HepG2 (cell line): Measurements from ENCODE around the gene TMEM39B. TPM values are rescaled to one million over a fixed set of nuclear protein-coding genes. Genes with fewer than 3 reads are reported as not detected.
"Not testable (repeated sequence)": the region's sequence is repeated elsewhere in the genome, so short reads cannot be mapped to it uniquely, and the experiment has no call there.

Experiments
- ATAC-seq: fragments of 200-7000 bp; cut with Tn5 transposase; 3 replicates; pipeline ENCODE4 v1.9.1; 2020; ENCODE audit warnings: mild to moderate bottlenecking, moderate library complexity
- BruUV-seq: library from RNA; stranded (reverse); fragments of 400-500 nt; replicated peaks from 2 replicates; lab custom pipeline; 2021; lab: Mats Ljungman, UMichigan
- CTCF ChIA-PET: fragments of 300-600 bp; formaldehyde crosslinking; extraction: SDS; loops from one replicate; lab custom pipeline; 2021; ENCODE audit warnings: low total read pairs, inconsistent platforms, low intra/inter-chr PET ratio; lab: Yijun Ruan, JAX
- POLR2A ChIA-PET: fragments of 350-600 bp; sonication (Branson Sonifier 250); formaldehyde crosslinking; loops from one replicate; lab custom pipeline; 2020; ENCODE audit warnings: antibody characterized with exemption, inconsistent platforms; lab: Yijun Ruan, JAX
- DNase-seq: peaks from one replicate; pipeline ENCODE4 v3.0.0-alpha.2; 2015; ENCODE audit warnings: low spot score
- FAIRE-seq: peaks from 3 replicates; lab custom pipeline; 2011; peaks lifted over from hg19 to GRCh38; lab: Jason Lieb, UNC
- H2AFZ ChIP-seq: one replicate; pipeline ENCODE4 v1.6.1; 2011; ENCODE audit warnings: low read length, inconsistent platforms
- H3K27ac ChIP-seq: fragments of 300-600 bp; 3 replicates; pipeline ENCODE4 v1.8.0; 2011; ENCODE audit warnings: mixed run types, mild to moderate bottlenecking, mixed read lengths, low read length, inconsistent platforms; ENCODE audit not compliant: insufficient read depth; ENCODE audit errors: extremely low read length
- H3K27me3 ChIP-seq, 2 experiments: fragments of 200-600 bp in 1 of 2; 2 replicates in 1 of 2; 3 replicates in 1 of 2; pipeline versions ENCODE4 v1.6.0 to v1.8.0; 2011; ENCODE audit warnings: low read length in 2 of 2, mild to moderate bottlenecking in 2 of 2, moderate library complexity in 2 of 2, inconsistent platforms in 1 of 2; ENCODE audit not compliant: insufficient read depth in 2 of 2, control insufficient read depth in 1 of 2
- H3K36me3 ChIP-seq, 2 experiments: fragments of 200-600 bp in 1 of 2; replicated peaks in 1 of 2; 2 replicates in 1 of 2; 3 replicates in 1 of 2; pipeline versions ENCODE4 v1.5.1 to v1.8.0; 2011; ENCODE audit warnings: low read length in 2 of 2, inconsistent platforms in 1 of 2; ENCODE audit not compliant: insufficient read depth in 2 of 2, control insufficient read depth in 1 of 2
- H3K4me1 ChIP-seq: 2 replicates; pipeline ENCODE4 v1.5.1; 2012; ENCODE audit warnings: low read length, inconsistent platforms; ENCODE audit not compliant: insufficient read depth
- H3K4me2 ChIP-seq: 2 replicates; pipeline ENCODE4 v1.6.0; 2011; ENCODE audit warnings: low read depth, low read length, inconsistent platforms
- H3K4me3 ChIP-seq, 3 experiments: fragments of 200-600 bp in 1 of 3; sonication (generic), shearing (Covaris generic) in 1 of 3; replicated peaks in 1 of 3; 2 replicates each; pipeline ENCODE4 v1.5.1; 2011 to 2016; ENCODE audit warnings: low read length in 3 of 3, inconsistent platforms in 2 of 3, low read depth in 2 of 3, mild to moderate bottlenecking in 2 of 3, control low read depth in 1 of 3, mixed read lengths in 1 of 3; ENCODE audit not compliant: insufficient read depth in 1 of 3
- H3K79me2 ChIP-seq: one replicate; pipeline ENCODE4 v1.6.1; 2011; ENCODE audit warnings: low read length, inconsistent platforms; ENCODE audit not compliant: insufficient read depth
- H3K9ac ChIP-seq: 2 replicates; pipeline ENCODE4 v1.6.0; 2011; ENCODE audit warnings: mild to moderate bottlenecking, low read depth, low read length, inconsistent platforms; ENCODE audit not compliant: insufficient read depth
- H3K9me3 ChIP-seq: 2 replicates; pipeline ENCODE4 v1.5.1; 2012; ENCODE audit warnings: mild to moderate bottlenecking, low read length
- H4K20me1 ChIP-seq: 2 replicates; pipeline ENCODE4 v1.6.0; 2011; ENCODE audit warnings: inconsistent platforms, mild to moderate bottlenecking, low read length, moderate library complexity; ENCODE audit not compliant: insufficient read depth
- GLI4 ChIP-seq: sonication (generic); formaldehyde crosslinking; IDR thresholded peaks from 2 replicates; pipeline ENCODE4 v1.5.1; 2020; ENCODE audit warnings: missing genetic modification reagents, mild to moderate bottlenecking, moderate library complexity, borderline replicate concordance
- HOXA7 ChIP-seq: sonication (generic); formaldehyde crosslinking; IDR thresholded peaks from 2 replicates; pipeline ENCODE4 v1.8.1; 2022; ENCODE audit warnings: mild to moderate bottlenecking, missing genetic modification reagents, moderate library complexity
- RAD51 ChIP-seq: fragments of 450-650 bp; IDR thresholded peaks from 2 replicates; pipeline ENCODE4 v1.6.1; 2016; ENCODE audit warnings: borderline replicate concordance
- ZBTB34 ChIP-seq: sonication (generic); formaldehyde crosslinking; IDR thresholded peaks from 2 replicates; pipeline ENCODE4 v1.8.0; 2022; ENCODE audit warnings: mild to moderate bottlenecking, missing genetic modification reagents
- ZNF367 ChIP-seq: sonication (generic); formaldehyde crosslinking; IDR thresholded peaks from 2 replicates; pipeline ENCODE4 v1.4.0; 2020; ENCODE audit warnings: missing genetic modification reagents, borderline replicate concordance
- ZNF558 ChIP-seq: sonication (generic); formaldehyde crosslinking; IDR thresholded peaks from 2 replicates; pipeline ENCODE4 v1.9.0; 2022; ENCODE audit warnings: mild to moderate bottlenecking, missing genetic modification reagents, borderline replicate concordance
- ZNF644 ChIP-seq: IDR thresholded peaks from 2 replicates; pipeline ENCODE4 v1.6.1; 2016; ENCODE audit warnings: low read depth
- WGBS: methylation state at CpG from one replicate; pipeline ENCODE4 v1.1.6; 2017; ENCODE audit warnings: low lambda C conversion rate; 5-methylcytosine and 5-hydroxymethylcytosine counted together
- in situ Hi-C: cut with HindIII; loops from 2 replicates; pipeline ENCODE4 v1.10.0; 2017; ENCODE audit warnings: low pct_unique_long_range_greater_than_20kb; ENCODE audit not compliant: extremely low pct_ligation_motif_present
- intact Hi-C: fragments of 100-400 bp; cut with micrococcal nuclease; formaldehyde crosslinking; loops from one replicate; pipeline ENCODE4 v1.10.0; 2022; ENCODE audit not compliant: unreplicated experiment
- polyA plus RNA-seq, 8 experiments: library from polyadenylated mRNA; depleted of rRNA in 3 of 8; stranded (reverse) in 7 of 8; unstranded in 1 of 8; fragments of >200 nt; fragmentation: Illumina TruSeq in 4 of 8; extraction: Trizol in 4 of 8; gene quantifications; 2 replicates each; pipeline versions ENCODE4 v1.2.1 to v1.2.3, GENCODE V29; 2011 to 2016; ENCODE audit warnings: low read depth in 4 of 8, missing spikeins in 1 of 8, mixed read lengths in 1 of 8; ENCODE audit not compliant: insufficient read depth in 1 of 8
- total RNA-seq, 5 experiments: library from RNA; depleted of rRNA; stranded (reverse); fragments of >200 nt; fragmentation: Illumina TruSeq; extraction: Trizol; gene quantifications; 2 replicates each; pipeline ENCODE4 v1.2.3, GENCODE V29; 2016; ENCODE audit warnings: low read depth in 1 of 5

Gene TMEM39B
- total and polyA plus RNA-seq, 2 of the 13 experiments (the other 11 are each of a cell fraction or from before 2014, with no cell fraction given): 4.9 to 10.4 TPM

- Histone ChIP-seq H3K4me2 (no peak overlapping the region), H3K27ac (no peak overlapping the region), H3K9me3 (no peaks in the 10 kb centered on the region), H3K36me3 (peaks cover 0 to 1% of the 10 kb centered on the region in 2 experiments; a peak in 1 of 5 replicates), H3K9ac (no peak overlapping the region), H3K27me3 (no peaks in the 10 kb centered on the region), H3K4me3 (no peak overlapping the region), H3K79me2 (peaks cover 76% of the 10 kb centered on the region), H2AFZ (no peak overlapping the region), H4K20me1 (peaks cover 9% of the 10 kb centered on the region; the same call in 1 of the 2 replicates), H3K4me1 (peaks cover 3% of the 10 kb centered on the region)
- ChIA-PET POLR2A (interaction anchor here (0.7 kb wide), 1 partner anchor 14 kb away, joined by 3 read pairs; no protein-coding TSS in a partner anchor), CTCF (no interaction called here)
- no peak for DNase-seq
- 89% methylated on average over 5 of the region's 5 CpGs for WGBS
- TF ChIP-seq RAD51 (no peak), HOXA7 (CRISPR knock-in tag) (no peak), ZBTB34 (CRISPR knock-in tag) (no peak), GLI4 (no peak), ZNF367 (CRISPR knock-in tag) (no peak), ZNF558 (CRISPR knock-in tag) (no peak), ZNF644 (no peak)
- in situ Hi-C loops (no loop called here), intact Hi-C loops (no loop called here)
- FAIRE-seq: no peak
- no peak for ATAC-seq
- no TSS peak for BruUV-seq
Measured at GRCh38 chr1:32122151-32122550, 49.4 kb downstream of the TMEM39B start.

- WGBS: 97% methylated on average over 2 of the region's 2 CpGs
- POLR2A ChIA-PET: interaction anchor here (0.7 kb wide), 1 partner anchor 722 kb away, joined by 3 read pairs; no protein-coding TSS in a partner anchor
- H3K4me2 ChIP-seq, H3K36me3 ChIP-seq, DNase-seq, ATAC-seq, in situ Hi-C loops, H3K9me3 ChIP-seq, H3K4me3 ChIP-seq, intact Hi-C loops, H3K27ac ChIP-seq, H2AFZ ChIP-seq, H3K27me3 ChIP-seq, BruUV-seq, H3K9ac ChIP-seq, CTCF ChIA-PET, FAIRE-seq: not testable (repeated sequence)
- Histone ChIP-seq H4K20me1 (peaks cover 10% of the 10 kb centered on the region; the same call in 1 of the 2 replicates), H3K4me1 (peaks cover 15% of the 10 kb centered on the region), H3K79me2 (peaks cover 78% of the 10 kb centered on the region)
Measured at GRCh38 chr1:32123361-32123760, 50.6 kb downstream of the TMEM39B start.
